GM19468 (cell line): ENCODE data around the gene NLE1.
"Not testable (repeated sequence)": the region's sequence is repeated elsewhere in the genome, so short reads cannot be mapped to it uniquely, and the experiment has no call there.

Experiments used
- ATAC-seq: cut with Tn5 transposase; IDR thresholded peaks from one replicate; pipeline ENCODE4 v1.9.1; 2021; ENCODE audit warnings: mild to moderate bottlenecking, moderate library complexity, moderate number of reproducible peaks; ENCODE audit not compliant: unreplicated experiment; ENCODE audit errors: extremely low read depth

NLE1 gene

GRCh38 chr17:35130392-35130791 is 11.7 kb downstream of the NLE1 start:
- no peak for ATAC-seq

- ATAC-seq: no peak
These were observed 12.1 kb downstream of the NLE1 start for GRCh38 chr17:35129973-35130351.

GRCh38 chr17:35129154-35129972 is 12.7 kb downstream of the NLE1 start:
- no peak for ATAC-seq

GRCh38 chr17:35127751-35128514 is 14.2 kb downstream of the NLE1 start:
- ATAC-seq: no peak

- ATAC-seq: no peak
These were observed 20.8 kb downstream of the NLE1 start, which contains the start of gene FNDC8 for GRCh38 chr17:35121315-35121714. Gene FNDC8 (plus strand): TSS chr17:35121615. CDS start chr17:35121694, 79 bp downstream.

GRCh38 chr17:35119370-35120165 is 22.5 kb downstream of the NLE1 start, which contains the start of gene RAD51D:
Gene RAD51D (minus strand): TSS chr17:35119860. CDS start chr17:35119613, 247 bp downstream.
- ATAC-seq: peak; percentile 51

GRCh38 chr17:35117984-35118383 is 24.1 kb downstream of the NLE1 start:
- no peak for ATAC-seq

- no peak for ATAC-seq
These were observed 25.3 kb downstream of the NLE1 start for GRCh38 chr17:35116845-35117244.

- not testable (repeated sequence) for ATAC-seq
These were observed 31.3 kb downstream of the NLE1 start for GRCh38 chr17:35110791-35111190.

- ATAC-seq: no peak
These were observed 37.2 kb downstream of the NLE1 start for GRCh38 chr17:35104844-35105450.

- no peak for ATAC-seq
These were observed 38.8 kb downstream of the NLE1 start for GRCh38 chr17:35103271-35103670.

- ATAC-seq: no peak
These were observed 40.4 kb downstream of the NLE1 start for GRCh38 chr17:35101725-35102124.

- ATAC-seq: no peak
These were observed 41.1 kb downstream of the NLE1 start for GRCh38 chr17:35101036-35101435.

GRCh38 chr17:35099908-35100307 is 42.2 kb downstream of the NLE1 start:
- no peak for ATAC-seq

GRCh38 chr17:35097776-35098175 is 44.3 kb downstream of the NLE1 start:
- ATAC-seq: no peak

- ATAC-seq: no peak
These were observed 46.4 kb downstream of the NLE1 start for GRCh38 chr17:35095741-35096140.

GRCh38 chr17:35094902-35095301 is 47.2 kb downstream of the NLE1 start:
- ATAC-seq: no peak

- ATAC-seq: not testable (repeated sequence)
These were observed 51.4 kb downstream of the NLE1 start for GRCh38 chr17:35090707-35091106.

GRCh38 chr17:35089586-35090296 is 52.4 kb downstream of the NLE1 start:
- no peak for ATAC-seq
